ENCODE results near the gene LZTS3. TPM values are rescaled to one million over a fixed set of nuclear protein-coding genes. Genes with fewer than 3 reads are reported as not detected.

The LZTS3 gene
- total RNA-seq, 1 experiment from 2014 or later, result 4.5 TPM

DNA sequence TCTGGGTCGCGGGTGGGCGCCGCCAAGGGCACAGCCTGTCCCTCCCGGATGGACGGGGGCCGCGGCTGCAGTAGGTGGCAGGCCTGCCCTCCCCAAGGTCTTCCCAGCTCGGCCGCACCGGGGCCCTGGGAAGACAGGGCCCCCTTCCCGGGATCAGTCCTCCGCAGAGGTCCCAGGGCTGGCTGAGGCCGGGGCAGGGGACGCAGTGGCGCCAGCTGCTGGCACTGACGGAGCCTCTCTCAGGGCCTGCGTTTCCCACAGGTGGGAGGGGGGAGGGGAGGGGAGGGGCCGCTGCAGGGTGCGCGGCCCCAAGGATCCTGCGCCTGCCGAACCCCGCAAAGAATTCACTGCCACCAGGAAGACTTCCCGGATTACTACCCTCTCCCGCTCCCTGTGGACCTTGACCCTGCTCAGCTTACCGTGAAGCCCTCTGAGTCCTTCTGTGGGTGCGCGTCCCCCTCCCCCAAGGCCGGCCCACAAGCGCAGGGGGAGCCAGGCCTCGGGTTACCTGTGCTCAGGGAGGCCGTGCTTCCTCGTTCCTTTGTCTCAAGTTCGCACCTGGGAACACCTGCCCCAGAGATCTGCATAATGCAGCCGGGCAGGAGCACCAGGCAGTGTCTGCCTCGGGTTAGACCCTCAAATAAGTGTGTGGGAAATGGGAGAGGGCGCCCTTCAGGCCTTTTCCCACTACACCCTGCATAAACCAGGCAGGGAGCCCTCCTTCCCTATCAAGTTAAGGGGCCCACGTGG lies 5.1 kb downstream of the LZTS3 start:
- no peak overlapping the region for H3K27ac Mint-ChIP-seq (ENCODE audit: unreplicated experiment)
- TF ChIP-seq, protein P1, sequence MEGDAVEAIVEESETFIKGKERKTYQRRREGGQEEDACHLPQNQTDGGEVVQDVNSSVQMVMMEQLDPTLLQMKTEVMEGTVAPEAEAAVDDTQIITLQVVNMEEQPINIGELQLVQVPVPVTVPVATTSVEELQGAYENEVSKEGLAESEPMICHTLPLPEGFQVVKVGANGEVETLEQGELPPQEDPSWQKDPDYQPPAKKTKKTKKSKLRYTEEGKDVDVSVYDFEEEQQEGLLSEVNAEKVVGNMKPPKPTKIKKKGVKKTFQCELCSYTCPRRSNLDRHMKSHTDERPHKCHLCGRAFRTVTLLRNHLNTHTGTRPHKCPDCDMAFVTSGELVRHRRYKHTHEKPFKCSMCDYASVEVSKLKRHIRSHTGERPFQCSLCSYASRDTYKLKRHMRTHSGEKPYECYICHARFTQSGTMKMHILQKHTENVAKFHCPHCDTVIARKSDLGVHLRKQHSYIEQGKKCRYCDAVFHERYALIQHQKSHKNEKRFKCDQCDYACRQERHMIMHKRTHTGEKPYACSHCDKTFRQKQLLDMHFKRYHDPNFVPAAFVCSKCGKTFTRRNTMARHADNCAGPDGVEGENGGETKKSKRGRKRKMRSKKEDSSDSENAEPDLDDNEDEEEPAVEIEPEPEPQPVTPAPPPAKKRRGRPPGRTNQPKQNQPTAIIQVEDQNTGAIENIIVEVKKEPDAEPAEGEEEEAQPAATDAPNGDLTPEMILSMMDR (IDR thresholded peaks at IDR 0.05; ENCODE audit: insufficient read depth in 1 of 2, low read depth in 1 of 2, low read length in 1 of 2, severe bottlenecking in 1 of 2, unreplicated experiment in 1 of 2), result no peak
- no peak for DNase-seq
- no peak overlapping the region for H3K4me3 Mint-ChIP-seq (ENCODE audit: unreplicated experiment)
- Histone ChIP-seq H3K36me3 (ENCODE audit: control insufficient read depth, insufficient read depth, low read length) (no peaks in the 10 kb centered on the region), H3K4me1 (peaks cover 8% of the 10 kb centered on the region; the same call in 1 of the 2 replicates), H3K27me3 (replicated peaks; ENCODE audit: control insufficient read depth, insufficient read depth, low read length) (no peaks in the 10 kb centered on the region), H3K9me3 (no peaks in the 10 kb centered on the region), H3K4me3 (ENCODE audit: low read depth, low read length) (no peak overlapping the region)
- ChIA-PET CTCF (no interaction called here), POLR2A (interaction anchor here (0.7 kb wide), 1 partner anchor 9 kb away, joined by 3 read pairs; no protein-coding TSS in a partner anchor)
- peaks cover 3% of the 10 kb centered on the region for H3K27me3 Mint-ChIP-seq (ENCODE audit: insufficient read depth, unreplicated experiment)
- no peaks in the 10 kb centered on the region for H3K9me3 Mint-ChIP-seq (ENCODE audit: unreplicated experiment)
- intact Hi-C loops (cut with micrococcal nuclease; ENCODE audit: unreplicated experiment), result no loop called here
- no peaks in the 10 kb centered on the region for H3K4me1 Mint-ChIP-seq (ENCODE audit: low read depth, unreplicated experiment)
- H3K36me3 Mint-ChIP-seq (ENCODE audit: insufficient read depth, unreplicated experiment), result peaks cover 7% of the 10 kb centered on the region
- no TSS peak for BruUV-seq (replicated peaks)

DNA sequence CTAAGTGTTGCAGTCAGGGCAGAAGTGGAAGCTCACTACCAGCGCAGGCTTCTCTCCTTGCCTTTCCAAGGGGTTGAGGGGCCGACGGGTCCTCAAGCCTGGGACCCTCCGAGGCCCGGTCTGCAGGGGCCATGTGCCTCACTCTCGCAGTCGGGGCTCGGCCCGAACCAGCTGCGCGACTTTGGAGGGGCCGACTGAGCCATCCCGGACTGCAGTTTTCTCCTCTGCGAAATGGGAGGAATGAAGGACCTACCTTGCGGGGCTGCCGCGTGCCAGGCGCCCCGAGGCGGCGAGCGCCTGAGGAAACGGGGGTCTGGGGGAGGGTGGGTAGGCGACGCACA lies 5.6 kb downstream of the LZTS3 start:
- Mint-ChIP-seq H3K27ac (ENCODE audit: unreplicated experiment) (no peak overlapping the region), H3K9me3 (ENCODE audit: unreplicated experiment) (no peaks in the 10 kb centered on the region), H3K36me3 (ENCODE audit: insufficient read depth, unreplicated experiment) (peaks cover 7% of the 10 kb centered on the region), H3K27me3 (ENCODE audit: insufficient read depth, unreplicated experiment) (peaks cover 3% of the 10 kb centered on the region), H3K4me3 (ENCODE audit: unreplicated experiment) (no peak overlapping the region), H3K4me1 (ENCODE audit: low read depth, unreplicated experiment) (no peaks in the 10 kb centered on the region)
- ChIA-PET POLR2A (interaction anchor here (0.7 kb wide), 1 partner anchor 8 kb away, joined by 3 read pairs; no protein-coding TSS in a partner anchor), CTCF (no interaction called here)
- Histone ChIP-seq H3K4me3 (ENCODE audit: low read depth, low read length) (no peak overlapping the region), H3K36me3 (ENCODE audit: control insufficient read depth, insufficient read depth, low read length) (no peaks in the 10 kb centered on the region), H3K27me3 (replicated peaks; ENCODE audit: control insufficient read depth, insufficient read depth, low read length) (no peaks in the 10 kb centered on the region), H3K9me3 (no peaks in the 10 kb centered on the region), H3K4me1 (peaks cover 8% of the 10 kb centered on the region; the same call in 1 of the 2 replicates)
- intact Hi-C loops (cut with micrococcal nuclease; ENCODE audit: unreplicated experiment), result no loop called here
- no TSS peak for BruUV-seq (replicated peaks)
- no peak for DNase-seq
- TF ChIP-seq, protein P1 (IDR thresholded peaks at IDR 0.05; ENCODE audit: insufficient read depth in 1 of 2, low read depth in 1 of 2, low read length in 1 of 2, severe bottlenecking in 1 of 2, unreplicated experiment in 1 of 2), result no peak

DNA sequence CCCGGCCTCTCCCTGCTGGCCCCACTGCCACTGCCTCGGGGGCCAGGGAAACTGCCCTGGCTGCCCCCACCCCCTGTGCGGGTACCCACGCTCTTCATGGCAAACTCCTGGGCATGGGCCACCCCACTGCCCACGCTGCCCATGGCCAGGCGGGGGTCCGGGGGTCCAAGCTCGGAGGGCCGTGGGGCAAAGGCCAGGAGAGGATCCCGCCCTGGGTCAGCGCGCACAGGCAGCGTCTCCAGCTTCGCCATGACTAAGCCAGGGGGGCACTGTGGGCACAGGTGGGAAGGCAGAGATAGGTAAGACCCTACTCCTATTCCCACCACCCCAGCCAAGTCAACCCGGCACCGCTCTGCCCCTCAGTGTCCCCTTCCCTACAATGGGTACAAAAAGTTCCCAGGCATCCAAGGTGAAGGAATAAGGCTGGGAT lies 6.4 kb downstream of the LZTS3 start:
- no peaks in the 10 kb centered on the region for H3K9me3 Mint-ChIP-seq (ENCODE audit: unreplicated experiment)
- no peak for DNase-seq
- BruUV-seq (replicated peaks), result no TSS peak
- Histone ChIP-seq H3K36me3 (ENCODE audit: control insufficient read depth, insufficient read depth, low read length) (no peaks in the 10 kb centered on the region), H3K4me1 (peaks cover 5% of the 10 kb centered on the region; the same call in 1 of the 2 replicates), H3K4me3 (ENCODE audit: low read depth, low read length) (no peak overlapping the region), H3K27me3 (replicated peaks; ENCODE audit: control insufficient read depth, insufficient read depth, low read length) (no peaks in the 10 kb centered on the region), H3K9me3 (no peaks in the 10 kb centered on the region)
- H3K4me1 Mint-ChIP-seq (ENCODE audit: low read depth, unreplicated experiment), result no peaks in the 10 kb centered on the region
- H3K36me3 Mint-ChIP-seq (ENCODE audit: insufficient read depth, unreplicated experiment), result no peaks in the 10 kb centered on the region
- intact Hi-C loops (cut with micrococcal nuclease; ENCODE audit: unreplicated experiment), result no loop called here
- TF ChIP-seq, protein P1 (IDR thresholded peaks at IDR 0.05; ENCODE audit: insufficient read depth in 1 of 2, low read depth in 1 of 2, low read length in 1 of 2, severe bottlenecking in 1 of 2, unreplicated experiment in 1 of 2), result no peak
- CTCF ChIA-PET, result no interaction called here
- H3K27me3 Mint-ChIP-seq (ENCODE audit: insufficient read depth, unreplicated experiment), result no peaks in the 10 kb centered on the region
- no peak overlapping the region for H3K4me3 Mint-ChIP-seq (ENCODE audit: unreplicated experiment)
- H3K27ac Mint-ChIP-seq (ENCODE audit: unreplicated experiment), result no peak overlapping the region
- POLR2A ChIA-PET, result no interaction called here
